ENCODE measurements around the gene USF2.

USF2 gene

DNA sequence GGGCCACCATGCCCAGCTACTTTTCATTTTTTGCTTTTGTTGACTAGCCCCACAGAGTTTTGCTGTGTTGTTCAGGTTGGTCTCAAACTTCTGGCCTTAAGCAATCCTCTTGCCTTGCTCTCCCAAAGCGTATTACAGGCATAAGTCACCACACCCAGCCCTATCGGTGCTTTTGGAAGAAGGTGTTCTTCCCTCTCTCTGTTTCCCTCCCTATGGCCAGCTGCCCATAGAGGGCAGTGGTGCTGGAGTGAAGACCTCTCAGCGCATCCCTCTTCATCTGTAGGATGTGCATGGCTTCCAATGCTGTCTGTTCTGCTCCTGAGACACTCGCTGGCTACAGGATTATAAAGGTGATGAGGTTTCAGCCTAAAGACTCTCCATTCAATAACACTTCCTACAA lies 58.9 kb downstream of the USF2 start:
- DNase-seq: no peak

DNA sequence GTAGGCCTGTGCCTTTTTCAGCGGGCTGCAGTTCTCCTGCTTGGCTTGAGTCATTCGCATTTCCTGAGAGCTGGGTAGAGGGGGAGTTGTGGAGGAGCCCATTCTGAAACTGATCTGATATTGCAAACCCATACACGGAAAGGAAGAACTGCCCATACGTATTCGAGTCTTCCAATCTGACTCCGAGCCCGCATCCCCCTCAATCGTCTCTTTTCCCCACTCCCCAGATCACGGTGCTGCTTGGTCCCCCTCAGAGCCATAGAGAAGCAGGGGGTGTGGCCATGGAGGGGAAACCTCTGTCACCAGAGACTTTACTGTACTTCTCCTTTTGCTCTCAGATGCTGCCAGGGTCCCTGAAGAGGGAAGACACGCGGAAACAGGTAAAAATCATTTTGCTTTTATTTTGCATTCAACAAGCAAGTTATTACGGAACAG lies 60.1 kb downstream of the USF2 start, which contains the start of gene CD22:
TSS of gene CD22 (plus strand) at position 337 of the 435 bp plus-strand sequence. CDS start 2,854 bp downstream, outside the sequence.
- DNase-seq: no peak

DNA sequence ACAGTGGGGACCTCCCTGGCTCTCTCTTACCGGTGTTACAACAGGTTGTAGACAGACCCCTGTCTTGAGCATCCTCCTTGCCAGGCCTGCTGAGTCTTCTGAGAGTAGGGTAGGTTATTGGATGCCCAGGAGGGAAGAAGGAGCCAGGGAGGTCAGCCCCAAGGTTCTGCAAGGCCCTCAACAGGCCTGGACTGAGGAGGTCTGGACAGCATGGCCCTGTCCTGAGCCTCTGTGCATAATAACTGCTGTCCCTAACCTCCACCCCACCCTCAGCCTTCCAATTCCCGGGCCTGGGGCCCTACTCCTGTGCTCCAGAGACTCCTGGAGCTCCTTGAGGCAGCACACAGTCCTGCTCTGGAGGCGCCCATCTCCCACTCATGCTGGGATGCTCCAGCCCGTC lies 60.6 kb downstream of the USF2 start:
- no peak for DNase-seq

All from GOT3 (cell line).